H9 (cell line): ENCODE results near the gene APBB2. TPM values are rescaled to one million over a fixed set of nuclear protein-coding genes. Genes with fewer than 3 reads are reported as not detected.

Source experiments
- DNase-seq: peaks from one replicate; pipeline ENCODE4 v3.0.0-alpha.2; 2017
- H2AFZ ChIP-seq: one replicate; pipeline ENCODE4 v1.6.1; 2013; ENCODE audit warnings: mild to moderate bottlenecking, low read length, control low read depth, moderate library complexity
- H2AK5ac ChIP-seq: 2 replicates; pipeline ENCODE4 v1.6.1; 2013; ENCODE audit warnings: low read length, control low read depth, mixed read lengths; ENCODE audit not compliant: insufficient read length
- H2BK120ac ChIP-seq: one replicate; pipeline ENCODE4 v1.6.1; 2013; ENCODE audit warnings: low read depth, mild to moderate bottlenecking, low read length, control low read depth, inconsistent platforms; ENCODE audit not compliant: poor library complexity, severe bottlenecking
- H2BK12ac ChIP-seq: 2 replicates; pipeline ENCODE4 v1.6.1; 2013; ENCODE audit warnings: low read length, control low read depth, mixed read lengths, low read depth; ENCODE audit not compliant: insufficient read length
- H2BK15ac ChIP-seq: 2 replicates; pipeline ENCODE4 v1.6.1; 2013; ENCODE audit warnings: low read depth, low read length, control low read depth
- H2BK20ac ChIP-seq: one replicate; pipeline ENCODE4 v1.6.1; 2013; ENCODE audit warnings: low read depth, mild to moderate bottlenecking, low read length, control low read depth, inconsistent platforms; ENCODE audit not compliant: poor library complexity, severe bottlenecking
- H2BK5ac ChIP-seq: 2 replicates; pipeline ENCODE4 v1.6.1; 2013; ENCODE audit warnings: low read length, control low read depth, mixed read lengths; ENCODE audit not compliant: insufficient read length
- H3K14ac ChIP-seq: 2 replicates; pipeline ENCODE4 v1.6.1; 2013; ENCODE audit warnings: low read length, control low read depth; ENCODE audit not compliant: insufficient read depth
- H3K18ac ChIP-seq: 2 replicates; pipeline ENCODE4 v1.6.1; 2013; ENCODE audit warnings: low read depth, mild to moderate bottlenecking, mixed read lengths, low read length, control low read depth; ENCODE audit not compliant: insufficient read length
- H3K23ac ChIP-seq: 2 replicates; pipeline ENCODE4 v1.6.1; 2013; ENCODE audit warnings: low read length, control low read depth, mixed read lengths, low read depth; ENCODE audit not compliant: insufficient read length
- H3K23me2 ChIP-seq: 2 replicates; pipeline ENCODE4 v1.6.1; 2013; ENCODE audit warnings: low read depth, mild to moderate bottlenecking, mixed read lengths, low read length, control low read depth; ENCODE audit not compliant: insufficient read length, poor library complexity, severe bottlenecking
- H3K27ac ChIP-seq: 2 replicates; pipeline ENCODE4 v1.5.1; 2013; ENCODE audit warnings: low read length, control low read depth, mixed read lengths, low read depth; ENCODE audit not compliant: insufficient read length
- H3K27me3 ChIP-seq: 2 replicates; pipeline ENCODE4 v1.6.1; 2013; ENCODE audit warnings: low read length, control low read depth, inconsistent platforms; ENCODE audit not compliant: insufficient read depth
- H3K4ac ChIP-seq: 2 replicates; pipeline ENCODE4 v1.6.1; 2013; ENCODE audit warnings: low read depth, mild to moderate bottlenecking, control low read depth, inconsistent platforms, low read length, moderate library complexity
- H3K4me1 ChIP-seq: 2 replicates; pipeline ENCODE4 v1.6.1; 2013; ENCODE audit warnings: low read length, control low read depth, inconsistent platforms; ENCODE audit not compliant: insufficient read depth
- H3K4me2 ChIP-seq: 2 replicates; pipeline ENCODE4 v1.6.1; 2013; ENCODE audit warnings: low read length, control low read depth, mixed read lengths; ENCODE audit not compliant: insufficient read length, insufficient read depth
- H3K56ac ChIP-seq: 2 replicates; pipeline ENCODE4 v1.6.1; 2013; ENCODE audit warnings: low read depth, mild to moderate bottlenecking, mixed read lengths, low read length, control low read depth; ENCODE audit not compliant: insufficient read length
- H3K79me1 ChIP-seq: 2 replicates; pipeline ENCODE4 v1.6.1; 2013; ENCODE audit warnings: low read depth, mild to moderate bottlenecking, moderate library complexity, low read length, control low read depth, inconsistent platforms; ENCODE audit not compliant: insufficient read depth, poor library complexity, severe bottlenecking
- H3K79me2 ChIP-seq: 2 replicates; pipeline ENCODE4 v1.6.1; 2013; ENCODE audit warnings: low read length, control low read depth, inconsistent platforms; ENCODE audit not compliant: insufficient read depth
- H3K9ac ChIP-seq: 2 replicates; pipeline ENCODE4 v1.6.1; 2013; ENCODE audit warnings: low read length, control low read depth, mixed read lengths; ENCODE audit not compliant: insufficient read length; ENCODE audit errors: extremely low read depth
- H3K9me3 ChIP-seq: one replicate; pipeline ENCODE4 v1.6.1; 2013; ENCODE audit warnings: low read depth, low read length, inconsistent platforms; ENCODE audit not compliant: control insufficient read depth
- H3T11ph ChIP-seq: one replicate; pipeline ENCODE4 v1.6.1; 2013; ENCODE audit warnings: mild to moderate bottlenecking, low read length, control low read depth, inconsistent platforms
- H4K20me1 ChIP-seq: one replicate; pipeline ENCODE4 v1.6.1; 2013; ENCODE audit not compliant: control insufficient read depth, insufficient read length, insufficient read depth
- H4K5ac ChIP-seq: 2 replicates; pipeline ENCODE4 v1.6.1; 2013; ENCODE audit warnings: low read depth, mild to moderate bottlenecking, mixed read lengths, low read length, control low read depth; ENCODE audit not compliant: insufficient read length
- H4K8ac ChIP-seq: replicated peaks from 2 replicates; pipeline ENCODE4 v1.6.1; 2013; ENCODE audit warnings: low read length, control low read depth, mixed read lengths, low read depth; ENCODE audit not compliant: insufficient read length
- H4K91ac ChIP-seq: 2 replicates; pipeline ENCODE4 v1.6.1; 2013; ENCODE audit warnings: low read depth, mild to moderate bottlenecking, moderate library complexity, mixed read lengths, low read length, control low read depth; ENCODE audit not compliant: insufficient read length
- H3K27ac Mint-ChIP-seq, 3 experiments: 2 replicates in 2 of 3; 3 replicates in 1 of 3; pipeline ENCODE4 v1.8.0; 2020 to 2021; ENCODE audit warnings: mixed read lengths in 3 of 3, mild to moderate bottlenecking in 1 of 3, moderate library complexity in 1 of 3
- H3K27me3 Mint-ChIP-seq: 2 replicates; pipeline ENCODE4 v1.8.0; 2021; ENCODE audit warnings: low read depth, mild to moderate bottlenecking, moderate library complexity, mixed read lengths
- H3K36me3 Mint-ChIP-seq, 3 experiments: 2 replicates in 2 of 3; 3 replicates in 1 of 3; pipeline ENCODE4 v1.8.0; 2020 to 2021; ENCODE audit warnings: low read depth in 3 of 3, mixed read lengths in 3 of 3; ENCODE audit not compliant: insufficient read depth in 1 of 3
- H3K4me1 Mint-ChIP-seq, 2 experiments: 2 replicates each; pipeline ENCODE4 v1.8.0; 2020; ENCODE audit warnings: mixed read lengths in 2 of 2
- H3K4me3 Mint-ChIP-seq, 2 experiments: 2 replicates in 1 of 2; 3 replicates in 1 of 2; pipeline ENCODE4 v1.8.0; 2020 to 2021; ENCODE audit warnings: mild to moderate bottlenecking in 2 of 2, mixed read lengths in 2 of 2, moderate library complexity in 1 of 2
- H3K9me3 Mint-ChIP-seq, 2 experiments: 2 replicates in 1 of 2; 3 replicates in 1 of 2; pipeline ENCODE4 v1.8.0; 2020; ENCODE audit warnings: mild to moderate bottlenecking in 2 of 2, mixed read lengths in 2 of 2, moderate library complexity in 1 of 2
- WGBS: extraction: QIAGEN DNeasy Blood & Tissue Kit; methylation state at CpG from one replicate; pipeline ENCODE4 v1.1.7; 2013; ENCODE audit warnings: missing lambda C conversion rate, low lambda C conversion rate, mixed read lengths; ENCODE audit not compliant: insufficient read length; ENCODE audit errors: extremely low coverage; 5-methylcytosine and 5-hydroxymethylcytosine counted together
- total RNA-seq: library from RNA; stranded (reverse); gene quantifications from 2 replicates; pipeline ENCODE4 v1.2.1, GENCODE V29; 2021
- TF ChIP-seq, protein P1 (sequence below): fragments of 200-600 bp; sonication (generic); conservative IDR thresholded peaks from 3 replicates; pipeline ENCODE4 v1.8.0; 2021; ENCODE audit warnings: antibody characterized with exemption, mild to moderate bottlenecking

APBB2 gene
- total RNA-seq, 1 experiment from 2014 or later: 39.6 TPM

DNA sequence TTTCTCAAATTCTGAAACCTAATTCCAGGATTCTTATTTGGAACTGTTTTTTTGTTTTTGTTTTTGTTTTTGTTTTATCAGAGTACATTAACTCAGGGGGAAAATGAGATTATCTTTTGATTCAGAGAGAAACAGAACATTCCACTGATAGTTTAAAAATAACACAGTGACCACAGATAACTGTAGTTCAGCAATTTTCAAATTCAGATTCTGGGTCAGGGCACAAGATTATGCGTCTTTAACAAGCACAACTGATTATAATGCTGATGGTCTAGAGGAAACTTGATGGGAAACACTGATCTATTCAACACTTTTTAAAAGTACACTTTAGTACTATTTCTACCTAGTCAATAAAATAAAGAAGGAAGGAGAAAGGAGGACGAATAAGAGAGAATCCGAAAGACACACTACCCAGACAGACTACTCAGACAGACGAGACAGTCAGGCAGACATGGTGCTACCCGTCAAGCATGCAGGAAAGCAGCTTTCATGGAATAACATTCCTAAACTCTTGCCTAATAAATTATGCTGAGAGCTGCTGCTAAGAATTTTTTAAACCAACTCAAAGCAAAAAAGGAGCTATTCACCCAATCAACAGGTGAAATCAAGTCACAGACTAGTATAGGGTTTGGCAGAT lies 59.0 kb downstream of the APBB2 start:
- DNase-seq: no peak
- Histone ChIP-seq H2BK5ac (no peak overlapping the region), H4K5ac (no peak overlapping the region), H3T11ph (no peak overlapping the region), H3K14ac (no peak overlapping the region), H3K27ac (no peak overlapping the region), H3K4ac (no peak overlapping the region), H4K91ac (no peak overlapping the region), H3K18ac (no peak overlapping the region), H2AK5ac (no peak overlapping the region), H3K79me2 (no peaks in the 10 kb centered on the region), H4K8ac (no peak overlapping the region), H3K23ac (no peak overlapping the region), H2BK120ac (no peak overlapping the region), H3K9me3 (no peaks in the 10 kb centered on the region), H4K20me1 (no peaks in the 10 kb centered on the region), H3K79me1 (peaks cover 7% of the 10 kb centered on the region), H3K27me3 (no peaks in the 10 kb centered on the region), H3K9ac (no peak overlapping the region), H3K4me1 (no peaks in the 10 kb centered on the region; the same call in 1 of the 2 replicates), H2AFZ (no peak overlapping the region), H3K23me2 (no peaks in the 10 kb centered on the region), H2BK12ac (no peak overlapping the region), H2BK15ac (no peak overlapping the region), H3K4me2 (no peak overlapping the region), H2BK20ac (no peak overlapping the region), H3K56ac (no peak overlapping the region)
- H3K4me3 Mint-ChIP-seq: no peak overlapping the region
- no peaks in the 10 kb centered on the region for H3K36me3 Mint-ChIP-seq
- TF ChIP-seq, protein P1, sequence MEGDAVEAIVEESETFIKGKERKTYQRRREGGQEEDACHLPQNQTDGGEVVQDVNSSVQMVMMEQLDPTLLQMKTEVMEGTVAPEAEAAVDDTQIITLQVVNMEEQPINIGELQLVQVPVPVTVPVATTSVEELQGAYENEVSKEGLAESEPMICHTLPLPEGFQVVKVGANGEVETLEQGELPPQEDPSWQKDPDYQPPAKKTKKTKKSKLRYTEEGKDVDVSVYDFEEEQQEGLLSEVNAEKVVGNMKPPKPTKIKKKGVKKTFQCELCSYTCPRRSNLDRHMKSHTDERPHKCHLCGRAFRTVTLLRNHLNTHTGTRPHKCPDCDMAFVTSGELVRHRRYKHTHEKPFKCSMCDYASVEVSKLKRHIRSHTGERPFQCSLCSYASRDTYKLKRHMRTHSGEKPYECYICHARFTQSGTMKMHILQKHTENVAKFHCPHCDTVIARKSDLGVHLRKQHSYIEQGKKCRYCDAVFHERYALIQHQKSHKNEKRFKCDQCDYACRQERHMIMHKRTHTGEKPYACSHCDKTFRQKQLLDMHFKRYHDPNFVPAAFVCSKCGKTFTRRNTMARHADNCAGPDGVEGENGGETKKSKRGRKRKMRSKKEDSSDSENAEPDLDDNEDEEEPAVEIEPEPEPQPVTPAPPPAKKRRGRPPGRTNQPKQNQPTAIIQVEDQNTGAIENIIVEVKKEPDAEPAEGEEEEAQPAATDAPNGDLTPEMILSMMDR: no peak
- H3K27ac Mint-ChIP-seq: peak overlapping the region in 1 of 3 experiments; percentile 11; a peak in 1 of 7 replicates
- H3K27me3 Mint-ChIP-seq: no peaks in the 10 kb centered on the region
- no CpG with 5 or more reads among the region's 5 CpGs for WGBS
- no peaks in the 10 kb centered on the region for H3K9me3 Mint-ChIP-seq
- H3K4me1 Mint-ChIP-seq: peaks cover 13 to 19% of the 10 kb centered on the region in 2 experiments
